Stimulated activated CD4-positive, alpha-beta T cell treated with anti-CD3 and anti-CD28 coated beads, TNF-alpha, amount 100 ng/mL, for 48 hours (primary cell): ENCODE measurements around the gene NSG1.
"Not testable (repeated sequence)": the region's sequence is repeated elsewhere in the genome, so short reads cannot be mapped to it uniquely, and the experiment has no call there.

Experiments used
- DNase-seq, 3 donors: peaks; one replicate each; pipeline ENCODE4 v3.0.0-alpha.2; 2020; ENCODE audit warnings: low read depth in 3 of 3

The NSG1 gene

GRCh38 chr4:4386736-4387392, at the start of gene NSG1:
NSG1 (plus strand) TSS chr4:4387102; CDS start chr4:4387630, 528 bp downstream.
- DNase-seq: peak in 1 of 3 donors; percentile 7

GRCh38 chr4:4338210-4339001, 48.5 kb upstream of the NSG1 start:
- DNase-seq: no peak

- DNase-seq: no peak
Measured at GRCh38 chr4:4339504-4340085, 47.3 kb upstream of the NSG1 start.

DNA sequence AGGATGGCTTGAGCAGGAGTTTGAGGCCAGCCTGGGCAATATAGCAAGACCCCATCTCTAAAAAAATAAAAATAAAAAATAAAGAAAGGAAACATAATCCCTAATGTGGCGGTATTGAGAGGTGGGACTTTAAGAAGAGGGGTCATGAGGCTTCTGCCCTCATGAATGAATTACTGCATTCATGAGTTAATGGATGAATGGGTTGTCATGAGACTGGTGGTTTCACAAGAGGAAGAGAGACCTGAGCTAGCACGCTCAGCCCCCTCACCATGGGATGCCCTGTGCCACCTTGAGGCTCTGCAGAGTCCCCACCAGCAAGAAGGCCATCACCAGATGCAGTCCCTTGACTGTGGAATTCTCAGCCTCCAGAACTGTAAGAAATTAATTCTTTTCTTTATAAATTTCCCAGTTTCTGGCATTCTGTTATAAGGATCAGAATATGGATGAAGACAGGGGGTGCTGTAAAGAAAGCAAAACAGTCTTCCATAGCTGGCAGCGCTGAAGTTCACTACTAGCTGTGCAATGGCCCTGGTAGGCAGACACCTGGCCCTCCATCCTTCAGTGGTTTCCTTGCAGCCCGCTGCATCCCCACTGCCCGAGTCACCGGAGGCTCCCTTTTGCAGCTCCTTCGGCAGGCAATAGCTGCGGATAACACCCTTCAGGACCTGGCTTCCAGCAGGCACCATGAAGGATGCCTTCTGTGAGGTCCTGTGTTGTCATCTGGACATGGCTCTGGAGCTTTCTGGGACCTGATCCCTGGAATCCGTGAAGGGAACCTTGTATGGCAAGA, 44.8 kb upstream of the NSG1 start:
- DNase-seq: no peak

- DNase-seq: no peak
Measured at GRCh38 chr4:4343038-4343437, 43.9 kb upstream of the NSG1 start.

GRCh38 chr4:4344915-4345527, 41.9 kb upstream of the NSG1 start:
- no peak for DNase-seq

DNA sequence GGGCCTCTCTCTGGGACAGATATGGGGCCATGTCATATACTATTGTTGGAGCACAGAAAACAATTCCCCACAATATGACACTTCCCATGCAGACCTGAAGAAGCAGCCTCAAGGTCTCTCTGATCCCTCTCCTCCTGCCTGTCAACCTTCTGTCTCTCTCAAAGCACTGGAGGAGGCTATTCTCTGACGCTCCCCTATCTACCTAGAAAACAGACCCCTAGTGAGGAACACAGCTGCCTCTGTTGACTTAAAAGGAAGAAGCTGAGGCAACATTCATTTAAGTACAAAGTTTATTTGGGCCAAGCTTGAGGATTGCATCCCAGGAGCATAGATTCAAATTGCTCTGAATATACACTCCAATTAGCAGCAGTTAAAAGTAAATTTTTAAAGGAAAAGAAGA, 39.3 kb upstream of the NSG1 start:
- no peak for DNase-seq

- DNase-seq: not testable (repeated sequence)
Measured at GRCh38 chr4:4348585-4348984, 38.3 kb upstream of the NSG1 start.

- no peak for DNase-seq
Measured at GRCh38 chr4:4349867-4350266, 37.0 kb upstream of the NSG1 start.

GRCh38 chr4:4350909-4351308, 36.0 kb upstream of the NSG1 start:
- DNase-seq: no peak

- no peak for DNase-seq
Measured at GRCh38 chr4:4355302-4355701, 31.6 kb upstream of the NSG1 start.

GRCh38 chr4:4356106-4357041, 30.5 kb upstream of the NSG1 start:
- no peak for DNase-seq

GRCh38 chr4:4358093-4358854, 28.6 kb upstream of the NSG1 start:
- DNase-seq: no peak

DNA sequence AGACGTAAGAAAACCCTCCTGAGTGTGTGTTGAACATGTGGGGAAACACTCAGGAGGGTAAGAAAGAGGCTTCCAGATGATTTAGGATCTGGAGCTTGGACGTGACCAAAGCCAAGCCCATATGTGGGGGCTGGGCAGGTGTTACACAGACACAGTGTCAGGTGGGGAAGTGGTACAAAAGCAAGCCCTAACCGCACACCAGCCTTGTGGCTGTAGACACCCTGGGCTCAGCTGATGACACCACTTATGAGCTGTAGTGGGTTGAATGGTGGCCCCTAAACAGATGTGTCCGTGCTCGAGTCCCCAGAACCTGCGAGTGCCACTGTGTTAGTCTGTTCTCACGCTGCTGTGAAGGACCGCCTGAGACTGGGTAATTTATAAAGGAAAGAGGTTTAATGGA, 25.0 kb upstream of the NSG1 start:
- no peak for DNase-seq

- DNase-seq: no peak
Measured at GRCh38 chr4:4362991-4363697, 23.8 kb upstream of the NSG1 start.

DNA sequence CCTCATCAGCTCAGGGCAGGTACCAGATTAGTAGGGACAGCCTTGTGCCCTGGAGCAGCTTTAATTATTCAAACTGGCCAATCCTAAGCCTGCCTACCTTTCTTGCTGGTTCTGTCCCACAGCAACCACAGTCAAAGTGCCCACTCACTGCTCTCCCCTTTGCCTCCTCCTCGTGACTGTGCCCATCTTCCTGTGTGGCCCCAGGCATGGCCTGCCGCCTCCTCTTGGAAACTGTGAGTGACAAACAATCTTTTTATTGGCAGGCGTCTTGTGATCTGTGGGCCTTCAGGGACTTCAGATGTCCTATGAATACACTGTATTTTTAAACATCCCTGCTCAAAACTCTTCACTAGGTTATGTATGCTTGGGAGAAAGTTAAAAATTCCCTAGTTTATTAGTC, 22.8 kb upstream of the NSG1 start:
- no peak for DNase-seq

DNA sequence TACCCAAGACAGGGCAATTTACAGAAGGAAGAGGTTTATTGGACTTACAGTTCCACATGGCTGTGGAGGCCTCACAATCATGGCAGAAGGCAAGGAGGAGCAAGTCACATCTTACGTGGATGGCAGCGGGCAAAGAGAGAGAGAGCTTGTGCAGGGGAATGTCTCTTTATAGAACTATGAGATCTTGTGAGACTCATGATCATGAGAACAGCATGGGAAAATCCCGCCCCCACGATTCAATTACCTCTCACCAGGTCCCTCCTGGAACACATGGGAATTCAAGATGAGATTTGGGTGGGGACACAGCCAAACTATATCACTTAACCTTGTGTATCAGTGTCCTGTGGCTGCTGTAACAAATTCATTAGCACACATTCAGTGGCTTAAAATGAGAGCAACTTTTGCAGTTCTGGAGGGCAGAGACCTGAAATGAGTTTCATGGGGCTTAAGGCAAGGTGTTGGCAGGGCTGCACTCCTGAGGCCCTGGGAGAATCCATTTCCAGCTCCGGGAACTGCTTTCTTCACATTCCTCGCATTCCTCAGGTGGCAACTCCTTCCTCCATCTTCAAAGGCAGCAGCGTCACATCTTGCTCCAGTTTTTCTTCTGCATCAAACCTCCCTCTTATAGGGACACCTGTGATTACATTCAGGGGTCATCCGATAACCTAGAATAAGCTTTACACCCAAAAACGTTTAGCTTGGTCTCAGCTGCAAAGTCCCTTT, 22.3 kb upstream of the NSG1 start:
- no peak for DNase-seq

GRCh38 chr4:4368809-4369580, 17.9 kb upstream of the NSG1 start:
- DNase-seq: no peak
